ENCODE data around the gene MAPK14.

Gene MAPK14

DNA sequence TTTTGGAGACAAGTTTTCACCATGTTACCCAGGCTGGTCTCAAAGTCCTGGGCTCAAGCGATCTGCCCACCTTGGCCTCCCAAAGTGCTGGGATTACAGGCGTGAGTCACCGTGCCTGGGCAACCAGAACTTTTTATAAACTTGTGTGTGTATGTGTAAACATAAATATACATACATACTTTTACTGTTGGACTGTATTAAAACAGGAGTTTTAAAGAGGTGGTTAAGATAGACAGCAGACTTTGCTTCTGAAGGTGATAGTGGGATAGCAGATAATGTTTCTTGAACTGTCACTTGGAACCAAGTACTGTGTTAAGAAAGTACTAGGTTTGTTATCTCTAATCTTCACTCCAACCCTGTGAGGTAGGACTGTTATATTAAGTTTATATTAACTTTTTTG is 74.1 kb downstream of the MAPK14 start:
- WGBS, 2 experiments (ENCODE audit: insufficient coverage in 2 of 2): 100% methylated on average over 1 of the region's 3 CpGs; no CpG with 5 or more reads in 1 of the 2 experiments

DNA sequence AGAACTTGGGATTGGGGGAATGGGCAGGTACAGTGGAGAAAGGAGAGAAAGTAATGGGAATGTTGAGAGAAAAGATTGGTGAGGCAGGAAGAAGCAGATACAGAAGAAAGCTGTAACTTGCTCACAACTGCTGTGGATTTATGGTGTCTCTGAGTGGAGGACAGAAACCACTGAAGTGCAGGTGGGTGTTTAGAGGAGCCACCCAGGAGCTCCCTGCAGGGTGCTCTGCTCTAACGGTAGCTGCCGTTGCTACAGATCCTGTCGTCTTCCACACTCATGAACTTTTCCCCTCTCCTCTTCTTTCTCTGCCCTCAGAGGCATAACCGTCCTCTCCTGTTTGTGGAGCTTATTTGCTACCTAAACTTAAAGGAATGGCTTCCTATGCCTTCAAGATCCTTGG is 75.2 kb downstream of the MAPK14 start:
- WGBS, 2 experiments (ENCODE audit: insufficient coverage in 2 of 2): 100% methylated on average over 2 of the region's 4 CpGs; no CpG with 5 or more reads in 1 of the 2 experiments
- peaks cover 54% of the 10 kb centered on the region for H3K36me3 ChIP-seq (ENCODE audit: control insufficient read depth, insufficient read depth, low read length)
- no peak overlapping the region for H3K27ac ChIP-seq (ENCODE audit: low read depth, low read length, severe bottlenecking)
- H3K9me3 ChIP-seq (ENCODE audit: control insufficient read depth, low read length): no peaks in the 10 kb centered on the region
- H3K4me1 ChIP-seq (ENCODE audit: control insufficient read depth, insufficient read depth, low read length, poor library complexity, severe bottlenecking): peaks cover 3% of the 10 kb centered on the region
- H3K4me3 ChIP-seq (ENCODE audit: extremely low read depth, insufficient read depth, low read length, poor library complexity, severe bottlenecking): no peak overlapping the region

More for the DNA sequence above, 74.1 kb downstream of the MAPK14 start:
- Histone ChIP-seq H3K36me3 (ENCODE audit: control insufficient read depth, insufficient read depth, low read length) (peaks cover 51% of the 10 kb centered on the region), H3K9me3 (ENCODE audit: control insufficient read depth, low read length) (no peaks in the 10 kb centered on the region), H3K4me3 (ENCODE audit: extremely low read depth, insufficient read depth, low read length, poor library complexity, severe bottlenecking) (no peak overlapping the region), H3K27ac (ENCODE audit: low read depth, low read length, severe bottlenecking) (no peak overlapping the region), H3K4me1 (ENCODE audit: control insufficient read depth, insufficient read depth, low read length, poor library complexity, severe bottlenecking) (peaks cover 3% of the 10 kb centered on the region)

DNA sequence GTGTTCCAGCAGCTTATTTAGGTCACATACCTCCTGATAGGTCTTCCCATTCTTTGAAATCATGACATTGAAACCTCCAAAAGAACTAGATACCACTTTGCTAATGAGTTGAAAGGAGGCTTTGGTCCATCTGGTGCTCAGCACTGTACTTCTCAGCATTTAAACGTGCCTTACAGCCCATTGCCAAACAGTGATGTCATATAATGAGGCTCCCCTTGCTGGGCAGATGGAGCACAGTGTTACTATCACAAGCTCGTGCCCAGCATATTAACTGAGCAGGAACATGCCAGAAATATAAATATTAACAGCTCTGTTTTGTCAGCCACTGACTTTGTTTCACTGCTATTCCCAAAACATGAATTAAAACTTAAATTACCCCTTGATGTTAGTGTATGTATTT is 77.2 kb downstream of the MAPK14 start:
- Histone ChIP-seq H3K9me3 (ENCODE audit: control insufficient read depth, low read length) (no peaks in the 10 kb centered on the region), H3K36me3 (ENCODE audit: control insufficient read depth, insufficient read depth, low read length) (peaks cover 73% of the 10 kb centered on the region), H3K4me3 (ENCODE audit: extremely low read depth, insufficient read depth, low read length, poor library complexity, severe bottlenecking) (no peak overlapping the region), H3K4me1 (ENCODE audit: control insufficient read depth, insufficient read depth, low read length, poor library complexity, severe bottlenecking) (no peaks in the 10 kb centered on the region), H3K27ac (ENCODE audit: low read depth, low read length, severe bottlenecking) (no peak overlapping the region)
- 90 to 100% methylated on average over 2 of the region's 2 CpGs for WGBS, 2 experiments (ENCODE audit: insufficient coverage in 2 of 2)

DNA sequence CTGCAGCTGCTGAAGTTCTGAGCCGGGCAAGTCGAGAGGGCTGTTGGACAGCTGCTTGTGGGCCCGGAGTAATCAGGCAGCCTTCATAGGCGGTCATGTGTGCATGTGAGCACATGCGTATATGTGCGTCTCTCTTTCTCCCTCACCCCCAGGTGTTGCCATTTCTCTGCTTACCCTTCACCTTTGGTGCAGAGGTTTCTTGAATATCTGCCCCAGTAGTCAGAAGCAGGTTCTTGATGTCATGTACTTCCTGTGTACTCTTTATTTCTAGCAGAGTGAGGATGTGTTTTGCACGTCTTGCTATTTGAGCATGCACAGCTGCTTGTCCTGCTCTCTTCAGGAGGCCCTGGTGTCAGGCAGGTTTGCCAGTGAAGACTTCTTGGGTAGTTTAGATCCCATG is 81.5 kb downstream of the MAPK14 start:
- Histone ChIP-seq H3K27ac (ENCODE audit: low read depth, low read length, severe bottlenecking) (no peak overlapping the region), H3K4me3 (ENCODE audit: extremely low read depth, insufficient read depth, low read length, poor library complexity, severe bottlenecking) (no peak overlapping the region), H3K4me1 (ENCODE audit: control insufficient read depth, insufficient read depth, low read length, poor library complexity, severe bottlenecking) (no peaks in the 10 kb centered on the region), H3K36me3 (ENCODE audit: control insufficient read depth, insufficient read depth, low read length) (peaks cover 54% of the 10 kb centered on the region), H3K9me3 (ENCODE audit: control insufficient read depth, low read length) (no peaks in the 10 kb centered on the region)
- WGBS, 2 experiments (ENCODE audit: insufficient coverage in 2 of 2): 88 to 98% methylated on average over 5 of the region's 7 CpGs

DNA sequence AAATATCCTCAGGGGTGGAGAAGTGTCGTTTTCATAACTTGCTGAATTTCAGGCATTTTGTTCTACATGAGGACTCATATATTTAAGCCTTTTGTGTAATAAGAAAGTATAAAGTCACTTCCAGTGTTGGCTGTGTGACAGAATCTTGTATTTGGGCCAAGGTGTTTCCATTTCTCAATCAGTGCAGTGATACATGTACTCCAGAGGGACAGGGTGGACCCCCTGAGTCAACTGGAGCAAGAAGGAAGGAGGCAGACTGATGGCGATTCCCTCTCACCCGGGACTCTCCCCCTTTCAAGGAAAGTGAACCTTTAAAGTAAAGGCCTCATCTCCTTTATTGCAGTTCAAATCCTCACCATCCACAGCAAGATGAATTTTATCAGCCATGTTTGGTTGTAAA is 82.4 kb downstream of the MAPK14 start:
- H3K27ac ChIP-seq (ENCODE audit: low read depth, low read length, severe bottlenecking): no peak overlapping the region
- peaks cover 52% of the 10 kb centered on the region for H3K36me3 ChIP-seq (ENCODE audit: control insufficient read depth, insufficient read depth, low read length)
- no peak overlapping the region for H3K4me3 ChIP-seq (ENCODE audit: extremely low read depth, insufficient read depth, low read length, poor library complexity, severe bottlenecking)
- no peaks in the 10 kb centered on the region for H3K4me1 ChIP-seq (ENCODE audit: control insufficient read depth, insufficient read depth, low read length, poor library complexity, severe bottlenecking)
- no peaks in the 10 kb centered on the region for H3K9me3 ChIP-seq (ENCODE audit: control insufficient read depth, low read length)
- WGBS, 2 experiments (ENCODE audit: insufficient coverage in 2 of 2): 90% methylated on average over 2 of the region's 3 CpGs; no CpG with 5 or more reads in 1 of the 2 experiments

DNA sequence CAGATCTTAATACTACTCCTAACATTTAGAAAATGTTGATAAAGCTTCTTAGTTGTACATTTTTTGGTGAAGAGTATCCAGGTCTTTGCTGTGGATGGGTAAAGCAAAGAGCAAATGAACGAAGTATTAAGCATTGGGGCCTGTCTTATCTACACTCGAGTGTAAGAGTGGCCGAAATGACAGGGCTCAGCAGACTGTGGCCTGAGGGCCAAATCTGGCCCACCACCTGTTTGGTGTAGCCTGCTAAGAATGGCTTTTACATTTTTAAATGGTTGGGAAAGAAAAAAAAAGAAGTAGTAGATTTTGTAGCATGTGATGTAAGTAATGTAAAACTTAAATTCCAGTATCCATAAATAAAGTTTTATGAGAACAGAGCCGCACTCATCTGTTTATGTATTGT is 83.3 kb downstream of the MAPK14 start:
- no peak overlapping the region for H3K4me3 ChIP-seq (ENCODE audit: extremely low read depth, insufficient read depth, low read length, poor library complexity, severe bottlenecking)
- WGBS, 2 experiments (ENCODE audit: insufficient coverage in 2 of 2): 97% methylated on average over 3 of the region's 4 CpGs
- H3K27ac ChIP-seq (ENCODE audit: low read depth, low read length, severe bottlenecking): no peak overlapping the region
- peaks cover 52% of the 10 kb centered on the region for H3K36me3 ChIP-seq (ENCODE audit: control insufficient read depth, insufficient read depth, low read length)
- no peaks in the 10 kb centered on the region for H3K9me3 ChIP-seq (ENCODE audit: control insufficient read depth, low read length)
- no peaks in the 10 kb centered on the region for H3K4me1 ChIP-seq (ENCODE audit: control insufficient read depth, insufficient read depth, low read length, poor library complexity, severe bottlenecking)

DNA sequence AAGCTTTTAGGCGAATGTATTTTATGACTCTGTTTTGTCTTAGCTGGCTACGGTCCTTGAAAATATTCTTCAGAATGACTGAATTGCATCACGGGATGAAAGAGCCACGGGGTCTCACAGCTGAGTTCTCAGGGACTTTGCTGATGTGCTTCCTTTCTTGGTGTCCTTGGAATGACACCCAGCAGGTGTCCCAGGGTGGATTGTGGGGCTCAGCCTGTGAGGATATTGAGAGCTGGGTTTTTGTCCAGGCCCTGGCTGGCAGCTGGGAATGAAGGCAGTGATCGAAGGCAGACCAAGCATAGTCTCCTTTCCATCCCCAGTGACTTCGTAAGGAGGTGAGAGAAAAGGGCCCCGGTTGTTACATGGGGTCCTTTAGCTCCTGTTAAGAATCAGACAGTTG is 83.9 kb downstream of the MAPK14 start:
- WGBS, 2 experiments (ENCODE audit: insufficient coverage in 2 of 2): 90 to 94% methylated on average over 6 to 7 of the region's 7 CpGs
- Histone ChIP-seq H3K36me3 (ENCODE audit: control insufficient read depth, insufficient read depth, low read length) (peaks cover 52% of the 10 kb centered on the region), H3K9me3 (ENCODE audit: control insufficient read depth, low read length) (no peaks in the 10 kb centered on the region), H3K4me1 (ENCODE audit: control insufficient read depth, insufficient read depth, low read length, poor library complexity, severe bottlenecking) (no peaks in the 10 kb centered on the region), H3K27ac (ENCODE audit: low read depth, low read length, severe bottlenecking) (no peak overlapping the region), H3K4me3 (ENCODE audit: extremely low read depth, insufficient read depth, low read length, poor library complexity, severe bottlenecking) (no peak overlapping the region)

DNA sequence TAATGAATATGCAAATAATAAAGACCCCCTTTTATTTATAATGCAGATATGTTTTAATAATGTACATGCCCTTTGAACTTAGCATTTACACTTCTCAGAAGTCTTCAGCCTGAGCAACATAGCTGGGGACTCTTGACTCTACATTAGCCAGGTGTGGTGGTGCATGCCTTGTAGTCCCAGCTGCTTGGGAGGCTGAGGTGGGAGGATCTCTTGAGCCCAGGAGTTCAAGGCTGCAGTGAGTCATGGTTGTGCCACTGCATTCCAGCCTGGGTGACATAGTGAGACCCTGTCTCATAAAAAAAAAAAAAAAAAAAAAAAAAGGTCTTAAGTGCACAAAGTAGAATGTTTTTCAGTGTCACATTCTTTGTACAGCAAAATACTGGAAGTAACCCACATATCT is 85.4 kb downstream of the MAPK14 start:
- Histone ChIP-seq H3K36me3 (ENCODE audit: control insufficient read depth, insufficient read depth, low read length) (peaks cover 38% of the 10 kb centered on the region), H3K9me3 (ENCODE audit: control insufficient read depth, low read length) (no peaks in the 10 kb centered on the region), H3K4me1 (ENCODE audit: control insufficient read depth, insufficient read depth, low read length, poor library complexity, severe bottlenecking) (no peaks in the 10 kb centered on the region), H3K27ac (ENCODE audit: low read depth, low read length, severe bottlenecking) (no peak overlapping the region), H3K4me3 (ENCODE audit: extremely low read depth, insufficient read depth, low read length, poor library complexity, severe bottlenecking) (no peak overlapping the region)

DNA sequence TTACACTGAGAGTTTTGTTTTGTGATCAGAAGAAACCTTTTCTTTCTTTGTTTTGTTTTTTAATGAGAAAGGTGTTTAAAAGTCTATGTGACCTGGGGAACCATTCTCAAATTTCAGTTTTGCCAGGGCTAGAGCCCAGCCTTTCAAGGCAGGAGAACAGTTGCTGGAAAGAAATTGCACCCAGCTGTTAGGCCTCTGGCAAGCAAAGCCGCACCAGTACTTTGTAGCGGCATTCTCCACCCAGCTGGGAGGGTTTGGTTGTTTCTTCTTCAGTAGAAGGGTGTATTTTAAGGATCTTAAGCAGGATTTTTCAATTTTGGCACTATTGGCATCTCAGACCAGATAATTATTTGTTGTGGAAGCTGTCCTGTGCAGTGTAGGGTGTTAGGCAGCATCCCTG is 86.1 kb downstream of the MAPK14 start:
- H3K4me3 ChIP-seq (ENCODE audit: extremely low read depth, insufficient read depth, low read length, poor library complexity, severe bottlenecking): no peak overlapping the region
- H3K9me3 ChIP-seq (ENCODE audit: control insufficient read depth, low read length): no peaks in the 10 kb centered on the region
- 82 to 94% methylated on average over 2 of the region's 2 CpGs for WGBS, 2 experiments (ENCODE audit: insufficient coverage in 2 of 2)
- no peak overlapping the region for H3K27ac ChIP-seq (ENCODE audit: low read depth, low read length, severe bottlenecking)
- no peaks in the 10 kb centered on the region for H3K4me1 ChIP-seq (ENCODE audit: control insufficient read depth, insufficient read depth, low read length, poor library complexity, severe bottlenecking)
- peaks cover 37% of the 10 kb centered on the region for H3K36me3 ChIP-seq (ENCODE audit: control insufficient read depth, insufficient read depth, low read length)

DNA sequence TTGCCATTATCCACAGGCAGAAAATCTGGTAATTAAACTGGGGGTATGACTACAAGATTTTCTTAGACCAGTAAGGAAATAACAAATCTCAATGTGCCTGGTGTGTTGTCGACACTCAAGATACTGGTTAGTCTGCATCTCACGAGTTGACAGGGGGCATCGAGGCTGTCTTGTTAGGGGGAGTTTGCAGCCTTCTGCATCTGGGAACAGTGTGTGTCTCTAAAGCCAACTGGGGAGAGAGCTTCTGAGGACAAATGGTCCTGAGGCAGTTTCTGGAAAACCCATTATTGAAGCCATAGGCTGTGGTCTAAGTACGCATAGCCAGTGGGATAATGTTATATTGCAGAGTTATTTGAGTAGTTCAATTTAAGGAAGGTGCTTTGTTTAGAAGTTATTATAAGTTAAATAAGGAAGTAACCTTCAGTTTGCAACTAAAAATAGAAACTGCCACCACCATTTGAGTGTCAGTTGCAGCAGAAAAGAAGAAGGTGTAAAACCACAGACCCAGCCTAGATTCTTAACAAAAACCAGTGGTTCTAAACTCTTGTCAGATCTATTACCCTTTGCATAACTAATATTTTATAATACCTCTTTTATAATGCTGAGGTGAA is 87.3 kb downstream of the MAPK14 start:
- Histone ChIP-seq H3K9me3 (ENCODE audit: control insufficient read depth, low read length) (no peaks in the 10 kb centered on the region), H3K36me3 (ENCODE audit: control insufficient read depth, insufficient read depth, low read length) (peaks cover 27% of the 10 kb centered on the region), H3K4me1 (ENCODE audit: control insufficient read depth, insufficient read depth, low read length, poor library complexity, severe bottlenecking) (no peaks in the 10 kb centered on the region), H3K4me3 (ENCODE audit: extremely low read depth, insufficient read depth, low read length, poor library complexity, severe bottlenecking) (no peak overlapping the region), H3K27ac (ENCODE audit: low read depth, low read length, severe bottlenecking) (no peak overlapping the region)
- 92 to 95% methylated on average over 3 to 4 of the region's 4 CpGs for WGBS, 2 experiments (ENCODE audit: insufficient coverage in 2 of 2)

DNA sequence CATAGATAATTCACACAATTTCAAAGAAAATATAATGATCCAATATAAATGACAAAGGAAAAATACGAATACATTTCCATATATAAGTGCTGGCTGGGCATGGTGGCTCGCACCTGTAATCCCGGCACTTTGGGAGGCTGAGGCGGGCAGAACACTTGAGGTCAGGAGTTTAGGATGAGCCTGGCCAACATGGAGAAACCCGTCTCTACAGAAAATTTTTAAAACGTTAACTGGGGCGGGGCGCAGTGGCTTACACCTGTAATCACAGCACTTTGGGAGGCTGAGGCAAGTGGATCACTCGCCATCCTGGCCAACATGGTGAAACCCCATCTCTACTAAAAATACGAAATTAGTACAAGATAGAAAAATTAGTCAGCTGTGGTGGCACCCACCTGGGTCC is 87.8 kb downstream of the MAPK14 start:
- Histone ChIP-seq H3K36me3 (ENCODE audit: control insufficient read depth, insufficient read depth, low read length) (peaks cover 22% of the 10 kb centered on the region), H3K9me3 (ENCODE audit: control insufficient read depth, low read length) (no peaks in the 10 kb centered on the region), H3K4me3 (ENCODE audit: extremely low read depth, insufficient read depth, low read length, poor library complexity, severe bottlenecking) (no peak overlapping the region), H3K4me1 (ENCODE audit: control insufficient read depth, insufficient read depth, low read length, poor library complexity, severe bottlenecking) (peaks cover under 1% of the 10 kb centered on the region), H3K27ac (ENCODE audit: low read depth, low read length, severe bottlenecking) (no peak overlapping the region)
- WGBS, 2 experiments (ENCODE audit: insufficient coverage in 2 of 2): 90 to 92% methylated on average over 9 to 10 of the region's 10 CpGs

Measured in mesodermal cell (in vitro differentiated cells).